HG02970 (cell line): ENCODE measurements around the gene CCDC68.
"Not testable (repeated sequence)": the region's sequence is repeated elsewhere in the genome, so short reads cannot be mapped to it uniquely, and the experiment has no call there.

Source experiments
- ATAC-seq: cut with Tn5 transposase; IDR thresholded peaks from one replicate; pipeline ENCODE4 v1.9.1; 2021; ENCODE audit warnings: mild to moderate bottlenecking, moderate library complexity, moderate number of reproducible peaks; ENCODE audit not compliant: unreplicated experiment, low FRiP score

CCDC68 gene

DNA sequence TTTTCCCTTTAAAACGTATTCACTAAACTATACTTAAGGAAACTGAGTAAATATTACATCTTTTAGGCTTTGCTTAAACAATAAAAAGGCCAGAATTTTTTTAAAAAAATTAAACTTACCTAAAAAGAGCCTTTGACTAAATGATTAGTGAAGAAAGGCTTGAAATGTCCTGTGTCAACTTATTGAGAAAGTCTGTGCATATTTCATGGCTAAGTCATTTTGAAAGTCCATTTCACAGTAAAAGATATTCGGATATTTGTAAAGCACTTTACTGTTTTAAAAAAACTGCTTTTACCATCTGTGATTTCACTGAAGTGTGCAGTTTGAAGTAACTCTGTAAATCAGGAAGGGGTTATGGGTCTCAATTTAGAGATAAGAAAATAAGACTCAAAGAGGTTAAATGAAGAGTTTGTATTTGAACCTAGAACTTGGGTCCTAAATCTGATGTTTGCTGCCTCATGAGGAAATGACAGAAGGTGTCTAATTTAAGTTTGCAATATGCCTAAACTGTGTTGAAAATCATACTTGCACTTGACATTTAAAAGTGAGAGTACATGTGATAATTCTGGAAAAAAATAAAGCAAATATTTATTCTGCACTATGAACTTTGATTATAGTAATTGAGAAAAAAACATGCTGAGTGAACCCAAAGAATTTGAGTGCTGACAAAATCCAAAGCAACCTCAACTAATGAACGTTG is 80.5 kb downstream of the CCDC68 start:
- ATAC-seq: no peak

DNA sequence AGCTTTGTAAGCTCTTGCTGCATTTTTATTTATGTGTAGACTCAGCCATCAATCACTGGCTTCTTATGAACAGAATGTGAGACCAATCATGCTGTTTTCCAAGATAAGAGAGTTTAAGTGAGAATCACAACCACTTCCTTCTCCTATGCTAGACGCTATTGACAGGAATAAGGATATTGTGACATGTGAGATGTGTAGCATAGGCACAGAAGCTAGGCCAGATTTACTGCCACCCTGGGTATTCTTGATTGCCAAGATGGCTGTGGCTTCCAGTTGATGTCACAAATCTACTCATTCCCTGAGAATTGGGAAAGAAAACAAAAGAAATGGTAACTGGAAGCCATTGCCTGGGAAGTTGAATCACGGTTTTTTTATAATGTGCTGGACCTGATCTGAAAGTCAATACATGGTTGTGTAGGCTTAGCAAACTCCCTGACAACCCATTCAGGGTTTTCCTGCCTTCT is 81.1 kb downstream of the CCDC68 start:
- no peak for ATAC-seq

DNA sequence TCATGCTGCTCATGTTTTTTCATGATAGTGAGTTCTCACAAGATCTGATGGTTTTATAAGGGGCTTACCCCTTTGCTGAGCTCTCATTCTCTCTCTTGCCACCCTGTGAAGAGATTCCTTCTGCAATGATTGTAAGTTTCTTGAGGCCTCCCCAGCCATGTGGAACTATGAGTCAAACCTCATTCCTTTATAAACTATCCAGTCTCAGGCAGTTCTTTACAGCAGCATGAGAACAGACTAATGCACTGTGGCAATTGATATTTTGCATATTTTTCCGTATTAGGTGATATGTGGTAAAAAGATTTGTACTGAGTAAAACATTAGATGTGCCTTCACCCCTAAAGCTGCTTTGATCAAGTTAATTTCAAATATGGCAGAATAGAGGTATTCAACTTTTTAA is 82.2 kb downstream of the CCDC68 start:
- ATAC-seq: no peak

DNA sequence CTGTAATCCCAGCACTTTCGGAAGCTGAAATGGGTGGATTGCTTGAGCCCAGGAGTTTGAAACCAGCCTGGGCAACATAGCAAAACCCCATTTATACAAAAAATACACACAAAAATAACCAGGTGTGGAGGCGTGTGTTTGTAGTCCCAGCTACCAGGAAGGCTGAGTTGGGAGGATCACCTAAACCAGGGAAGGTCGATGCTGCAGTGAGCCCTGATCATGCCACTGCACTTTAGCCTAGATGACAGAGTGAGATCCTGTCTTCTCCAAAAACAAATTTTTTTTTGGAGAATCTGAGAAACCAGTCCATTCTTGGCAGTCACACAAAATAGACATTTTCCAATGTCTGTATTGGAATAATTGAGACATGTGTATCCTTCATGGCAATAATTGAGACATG is 84.2 kb downstream of the CCDC68 start:
- no peak for ATAC-seq

DNA sequence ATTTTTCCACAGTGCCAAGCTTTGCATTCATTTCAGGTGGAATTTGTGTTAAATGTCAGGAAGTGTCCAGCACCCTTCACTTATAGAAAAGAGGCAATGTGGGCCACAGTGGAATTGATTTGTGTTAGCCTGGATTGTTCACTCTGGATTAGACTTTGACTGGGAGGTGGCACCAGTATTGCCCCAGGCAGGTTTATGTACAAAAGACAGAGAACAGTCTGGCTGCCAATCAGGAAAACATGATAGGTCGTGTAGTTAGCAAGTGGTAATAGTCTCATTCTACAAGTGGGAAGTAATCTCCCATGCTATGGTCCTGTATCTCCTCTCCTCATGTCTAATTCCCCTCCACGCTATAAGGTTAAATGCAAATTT is 85.4 kb downstream of the CCDC68 start:
- no peak for ATAC-seq

DNA sequence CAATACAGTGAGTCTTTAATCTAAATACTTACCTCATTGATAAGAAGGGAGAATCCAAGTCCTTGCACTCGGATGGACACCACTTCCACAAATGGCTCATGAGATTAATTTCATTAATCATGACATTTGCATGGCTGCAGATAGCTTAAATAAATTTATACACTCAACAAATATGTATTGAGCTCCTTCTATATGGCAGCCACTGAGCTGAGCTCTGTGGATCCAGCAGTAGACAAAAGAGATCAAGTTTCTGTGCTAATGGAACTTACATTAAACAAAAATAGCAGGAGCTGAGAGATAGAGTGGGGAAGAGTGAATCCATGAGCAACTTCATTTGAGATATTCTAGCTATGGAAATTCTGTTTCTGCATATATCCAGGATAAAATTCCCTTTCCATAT is 86.6 kb downstream of the CCDC68 start:
- no peak for ATAC-seq

DNA sequence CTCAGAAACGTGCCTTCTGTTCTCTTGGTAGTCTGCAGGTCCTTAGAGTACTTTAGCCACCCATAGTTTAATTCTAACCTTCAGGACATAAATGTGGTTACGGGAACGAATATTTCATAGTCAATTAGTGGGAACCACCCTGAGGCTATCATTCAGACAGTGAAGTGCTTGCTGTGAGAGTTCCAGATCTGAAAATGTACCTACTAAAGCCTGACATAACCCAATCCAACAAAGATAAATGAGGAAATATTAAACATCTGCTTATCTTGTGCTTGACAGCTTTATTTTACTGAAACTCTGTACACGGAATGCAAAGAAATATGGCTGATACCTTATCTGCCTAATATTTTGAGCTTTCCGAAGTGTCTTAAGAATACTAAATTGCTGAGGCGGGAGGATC is 88.0 kb downstream of the CCDC68 start:
- ATAC-seq: no peak

DNA sequence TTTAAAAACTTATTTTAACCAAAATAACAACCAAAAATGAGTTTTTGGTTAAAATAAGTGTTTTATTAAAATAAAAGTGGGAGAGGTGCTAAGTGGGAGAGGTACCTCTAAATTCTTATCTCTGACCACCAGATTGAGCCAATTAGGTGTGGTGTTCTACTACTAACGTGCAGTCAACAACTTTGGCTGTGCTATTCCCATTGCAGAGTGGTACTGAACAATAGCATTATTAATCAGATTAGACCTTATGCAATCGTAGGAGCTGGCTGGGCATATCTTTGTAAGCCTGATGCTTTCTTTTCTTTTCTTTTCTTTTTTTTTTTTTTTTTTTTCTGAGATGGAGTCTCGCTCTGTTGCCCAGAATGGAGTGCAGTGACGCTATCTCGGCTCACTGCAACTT is 92.1 kb downstream of the CCDC68 start:
- no peak for ATAC-seq

DNA sequence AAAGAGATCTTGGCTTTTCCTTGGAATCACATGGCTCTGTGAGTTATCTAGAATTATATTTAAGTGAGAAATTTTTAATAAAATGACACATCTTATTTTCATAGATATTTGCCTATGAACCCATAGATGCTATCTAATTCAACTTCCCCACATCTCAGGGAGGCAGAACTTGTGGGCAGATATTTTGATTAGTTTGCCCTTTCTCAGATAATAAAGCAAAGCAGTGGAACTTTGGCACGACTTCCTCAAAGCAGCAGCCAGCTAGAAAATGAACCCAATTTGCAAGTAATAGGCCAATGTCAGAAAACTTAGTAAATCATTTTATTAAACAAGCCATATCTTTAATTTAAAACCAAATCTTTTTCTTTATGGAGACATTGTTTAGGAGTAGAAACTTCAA is 98.3 kb downstream of the CCDC68 start:
- no peak for ATAC-seq

DNA sequence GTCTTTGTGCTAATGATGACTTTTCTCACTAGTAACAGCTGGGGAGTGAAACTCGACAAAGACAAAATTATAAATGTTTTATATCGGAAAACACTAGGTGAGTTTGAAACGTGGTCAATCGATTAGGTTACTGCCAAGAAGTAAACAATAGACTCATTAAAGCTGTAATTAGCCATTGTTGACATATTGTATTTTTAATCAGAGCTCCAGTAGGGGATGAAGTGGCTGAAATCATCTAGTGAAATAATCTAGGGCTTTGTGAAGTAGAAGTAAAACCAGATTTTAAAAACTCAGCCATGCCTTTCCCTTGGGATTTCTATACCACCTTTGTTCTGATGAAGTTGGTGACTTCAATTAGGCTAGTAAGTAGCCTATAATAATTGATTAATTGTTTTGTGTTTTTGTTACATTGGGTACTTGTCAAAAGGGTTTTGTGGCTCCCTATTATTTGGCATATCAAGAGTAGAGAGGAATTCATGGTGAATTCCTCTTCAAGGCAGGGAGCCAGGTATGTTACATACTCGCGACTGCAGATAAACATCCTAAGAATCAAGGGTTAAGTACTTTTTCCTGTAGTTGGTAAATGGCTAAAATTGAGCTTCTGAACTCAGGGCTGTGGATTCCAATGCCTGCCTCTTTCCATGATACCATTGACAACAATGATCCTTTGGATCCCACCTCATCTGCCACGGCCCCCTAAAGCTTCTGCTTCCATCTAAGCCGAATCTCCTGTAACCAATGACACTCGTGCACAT is 99.4 kb downstream of the CCDC68 start:
- no peak for ATAC-seq

DNA sequence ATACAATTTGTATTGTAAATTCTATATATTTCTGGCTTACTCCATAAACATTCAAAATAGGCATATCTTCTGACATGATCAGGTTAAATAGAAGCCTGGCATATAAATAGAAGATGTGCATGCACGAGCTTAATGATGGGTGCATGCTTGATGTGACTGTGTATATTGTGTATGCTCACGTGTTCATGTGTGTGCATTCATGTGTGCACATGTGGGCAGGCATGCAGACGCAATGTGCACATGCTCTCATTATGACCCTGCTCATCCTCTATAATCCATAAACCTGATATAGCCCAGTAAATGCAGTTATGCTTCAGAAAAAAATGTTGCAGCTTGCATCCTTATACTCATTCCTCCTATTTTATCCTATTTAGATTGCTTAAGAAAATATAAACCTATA is 101.8 kb downstream of the CCDC68 start:
- no peak for ATAC-seq

DNA sequence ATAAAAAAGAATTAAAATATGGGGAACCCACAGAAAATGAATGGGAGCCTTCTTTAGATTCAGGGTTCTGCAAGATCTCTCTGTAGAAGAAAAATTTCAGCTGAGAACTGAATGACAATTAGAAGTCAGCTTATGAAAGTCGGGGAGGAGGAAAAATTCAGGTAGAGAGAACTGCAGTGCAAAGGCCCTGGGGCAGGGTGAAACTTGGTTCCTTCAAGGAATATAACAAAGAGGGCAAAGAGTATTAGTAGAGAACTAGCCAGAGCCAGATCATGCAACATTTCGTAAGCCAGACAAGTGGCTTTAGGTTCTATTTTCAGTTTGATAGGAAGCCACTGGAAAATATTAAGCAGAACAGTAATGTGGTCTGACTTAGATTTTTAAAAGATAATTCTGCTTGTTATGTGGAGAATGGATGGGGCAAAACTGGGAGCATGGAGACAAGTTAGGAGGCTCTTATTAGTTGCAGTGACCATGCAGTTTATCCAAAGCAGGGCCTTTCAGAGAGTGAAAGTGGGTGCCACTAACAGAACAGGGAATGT is 103.1 kb downstream of the CCDC68 start:
- ATAC-seq: no peak

DNA sequence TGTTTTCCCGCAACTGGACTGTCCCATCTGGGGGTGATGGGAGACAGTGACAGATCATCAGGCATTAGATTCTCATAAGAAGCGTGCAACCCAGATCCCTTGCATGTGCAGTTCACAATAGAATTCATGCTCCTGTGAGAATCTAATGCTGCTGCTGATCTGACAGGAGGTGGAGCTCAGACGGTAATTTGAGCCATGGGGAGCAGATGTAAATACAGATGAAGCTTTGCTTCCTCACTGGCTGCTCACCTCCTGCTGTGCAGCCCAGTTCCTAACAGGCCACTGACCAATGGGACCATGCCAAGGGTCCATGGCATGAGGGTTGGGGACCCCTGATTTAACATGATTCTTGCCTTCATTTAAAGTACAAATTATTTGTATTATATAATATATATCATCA is 104.2 kb downstream of the CCDC68 start:
- not testable (repeated sequence) for ATAC-seq

DNA sequence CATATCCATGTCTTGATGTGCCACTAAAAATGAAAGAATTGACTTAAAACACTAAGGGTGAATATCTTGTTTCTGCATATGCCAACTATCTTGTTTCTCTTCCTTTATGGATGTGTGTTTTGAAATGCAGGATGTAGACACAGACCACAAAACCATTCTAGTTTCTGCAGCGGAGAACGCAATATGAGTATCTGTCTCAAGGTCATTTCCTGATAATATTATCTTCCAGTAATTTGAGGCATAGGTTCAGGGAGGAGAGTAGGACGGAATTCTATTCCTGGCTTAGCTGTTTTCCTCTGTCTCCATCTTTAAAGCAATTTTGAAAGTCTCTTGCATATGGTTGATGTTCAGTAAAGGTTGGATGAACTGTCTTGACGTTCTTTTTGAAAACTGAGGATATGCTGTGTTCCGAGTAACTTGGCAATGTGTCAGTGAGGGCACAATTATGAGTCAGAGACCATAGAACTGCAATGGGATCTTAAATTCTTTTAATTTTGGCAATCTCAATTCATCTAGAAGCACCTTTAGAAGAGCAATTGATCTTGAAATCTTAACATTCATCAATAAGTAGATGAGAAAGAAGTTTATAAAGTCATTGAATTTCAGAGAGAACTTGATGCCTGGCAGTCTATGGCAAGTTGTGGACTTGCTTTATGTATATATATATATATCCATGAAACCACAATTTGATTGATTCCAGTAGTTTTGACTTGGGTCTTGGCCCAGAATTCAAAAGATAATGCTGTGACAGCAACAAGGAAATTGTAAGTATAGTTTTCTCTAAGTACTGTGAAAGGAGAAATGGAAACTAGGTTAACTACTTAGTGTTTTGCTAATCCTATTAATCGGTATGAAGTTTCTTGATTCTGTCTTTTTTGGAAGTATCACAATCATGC is 106.2 kb downstream of the CCDC68 start:
- ATAC-seq: no peak
